C4-2B (cell line): ENCODE results near the gene MTO1.
"Not testable (repeated sequence)": the region's sequence is repeated elsewhere in the genome, so short reads cannot be mapped to it uniquely, and the experiment has no call there.

Source experiments
- CTCF ChIP-seq: fragments of 450-650 bp; conservative IDR thresholded peaks from 2 replicates; pipeline ENCODE4 v1.5.1; 2017; ENCODE audit warnings: mild to moderate bottlenecking
- ZFX ChIP-seq: fragments of 450-650 bp; IDR thresholded peaks from 2 replicates; pipeline ENCODE4 v1.6.1; 2017

- TF ChIP-seq CTCF, ZFX: not testable (repeated sequence)
Measured at GRCh38 chr6:73518982-73519881, 57.7 kb downstream of the MTO1 start.
